M059J (cell line): ENCODE results near the gene PRKAR1B. TPM values are rescaled to one million over a fixed set of nuclear protein-coding genes. Genes with fewer than 3 reads are reported as not detected.

ENCODE experiments used
- DNase-seq: peaks from one replicate; pipeline ENCODE4 v3.0.0-alpha.2; 2012; ENCODE audit warnings: low read depth
- total RNA-seq: library from RNA; depleted of rRNA; stranded (reverse); fragments of >200 nt; shearing (Covaris generic); gene quantifications from 2 replicates; pipeline ENCODE4 v1.2.3, GENCODE V29; 2014

Gene PRKAR1B
- total RNA-seq, 1 experiment from 2014 or later = 30.3 TPM

GRCh38 chr7:739983-740942 lies 13.2 kb upstream of the PRKAR1B start:
- no peak for DNase-seq

DNA sequence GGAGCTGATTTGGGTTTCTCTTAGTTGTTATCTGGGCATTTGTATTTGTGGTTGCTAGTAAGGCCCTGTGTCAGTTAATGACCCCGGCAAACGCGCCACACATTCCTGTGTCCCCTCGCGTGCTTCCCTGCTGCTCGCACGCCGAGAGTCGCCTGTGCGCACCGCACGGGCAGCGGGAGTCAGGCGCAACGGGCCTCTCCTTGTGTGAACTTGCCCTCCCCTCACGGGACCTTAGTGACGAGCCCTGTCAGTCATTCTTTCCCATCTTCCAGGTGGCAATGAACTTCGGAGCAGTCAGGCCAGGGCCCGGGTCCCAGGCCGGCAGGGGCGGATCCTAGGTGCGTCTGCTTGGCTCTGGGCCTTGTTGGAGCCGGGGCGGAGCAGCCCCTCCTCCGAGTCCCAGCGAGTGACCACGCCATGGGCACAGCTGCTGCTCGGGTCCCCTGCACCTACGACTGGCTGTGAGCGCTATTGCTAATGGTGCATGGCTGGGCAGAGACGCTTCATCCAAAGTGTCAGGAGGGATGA lies 12.4 kb upstream of the PRKAR1B start:
- DNase-seq = no peak

- DNase-seq = no peak
Observed at GRCh38 chr7:738723-739454, 11.8 kb upstream of the PRKAR1B start.

DNA sequence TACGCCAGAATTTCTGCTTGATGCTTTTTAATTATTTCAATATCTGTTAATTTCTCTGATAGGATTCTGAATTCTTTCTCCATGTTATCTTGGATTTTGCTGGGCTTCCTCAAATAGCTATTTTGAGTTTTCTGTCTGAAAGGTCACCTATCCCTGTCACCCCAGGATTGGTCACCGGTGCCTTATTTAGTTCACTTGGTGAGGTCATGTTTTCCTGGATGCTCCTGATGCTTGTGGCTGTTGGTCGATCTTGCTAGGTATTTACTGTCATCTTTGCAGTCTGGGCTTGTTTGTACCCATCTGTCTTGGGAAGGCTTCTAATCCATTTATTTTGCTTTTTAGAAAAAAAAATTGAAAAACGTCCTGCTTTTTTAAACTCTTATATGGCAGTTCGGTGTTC lies 11.2 kb upstream of the PRKAR1B start:
- DNase-seq = no peak

GRCh38 chr7:734808-735207 lies 7.7 kb upstream of the PRKAR1B start:
- DNase-seq = no peak

DNA sequence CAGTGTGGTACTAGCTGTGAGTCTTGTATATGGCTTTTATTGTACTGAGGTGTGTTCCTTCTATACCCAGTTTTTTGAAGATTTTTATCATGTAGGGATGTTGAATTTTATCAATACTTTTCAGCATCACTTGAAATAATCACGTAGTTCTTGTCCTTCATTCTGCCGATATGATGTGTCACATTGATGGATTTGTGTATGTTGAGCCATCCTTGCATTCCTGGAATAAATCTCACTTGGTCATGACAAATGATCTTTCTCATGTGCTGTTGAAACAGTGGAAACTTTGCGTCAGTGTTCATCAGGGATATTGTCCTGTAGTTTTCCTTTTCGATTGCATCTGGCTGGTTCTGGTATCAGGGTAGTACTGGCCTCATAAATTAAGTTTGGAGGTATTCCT lies 7.1 kb upstream of the PRKAR1B start:
- no peak for DNase-seq

- DNase-seq = no peak
Observed at GRCh38 chr7:732556-732955, 5.5 kb upstream of the PRKAR1B start.

- DNase-seq = peak; percentile 19
Observed at GRCh38 chr7:732094-732541, 5.0 kb upstream of the PRKAR1B start.

DNA sequence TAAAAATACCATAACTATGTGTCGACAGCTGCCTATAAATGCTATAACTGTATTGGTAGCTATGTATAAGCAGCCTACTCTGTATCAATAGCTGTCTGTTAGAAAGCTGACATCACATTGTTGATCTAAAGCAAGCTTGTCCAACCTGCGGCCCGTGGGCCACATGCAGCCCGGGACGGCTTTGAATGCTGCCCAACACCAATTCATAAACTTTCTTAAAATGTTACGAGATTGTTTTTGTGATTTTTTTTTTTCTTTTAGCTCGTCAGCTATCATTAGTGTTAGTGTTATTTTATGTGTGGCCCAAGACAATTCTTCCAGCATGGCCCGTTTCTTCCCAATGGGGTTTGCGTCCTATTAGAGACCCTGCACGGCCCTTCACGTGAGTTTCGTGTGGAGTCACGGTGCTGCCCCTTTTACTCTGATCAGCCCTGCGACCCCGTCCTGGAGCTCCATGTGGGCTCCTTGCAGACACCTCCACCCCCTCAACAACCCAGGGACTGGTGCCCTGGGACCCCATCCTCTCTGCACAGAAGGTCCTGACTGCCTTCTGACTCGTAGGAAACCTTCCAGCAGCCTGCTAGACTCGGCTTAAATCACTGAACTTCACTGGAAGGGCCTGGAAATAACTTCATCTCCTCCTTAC lies 4.5 kb upstream of the PRKAR1B start:
- no peak for DNase-seq

DNA sequence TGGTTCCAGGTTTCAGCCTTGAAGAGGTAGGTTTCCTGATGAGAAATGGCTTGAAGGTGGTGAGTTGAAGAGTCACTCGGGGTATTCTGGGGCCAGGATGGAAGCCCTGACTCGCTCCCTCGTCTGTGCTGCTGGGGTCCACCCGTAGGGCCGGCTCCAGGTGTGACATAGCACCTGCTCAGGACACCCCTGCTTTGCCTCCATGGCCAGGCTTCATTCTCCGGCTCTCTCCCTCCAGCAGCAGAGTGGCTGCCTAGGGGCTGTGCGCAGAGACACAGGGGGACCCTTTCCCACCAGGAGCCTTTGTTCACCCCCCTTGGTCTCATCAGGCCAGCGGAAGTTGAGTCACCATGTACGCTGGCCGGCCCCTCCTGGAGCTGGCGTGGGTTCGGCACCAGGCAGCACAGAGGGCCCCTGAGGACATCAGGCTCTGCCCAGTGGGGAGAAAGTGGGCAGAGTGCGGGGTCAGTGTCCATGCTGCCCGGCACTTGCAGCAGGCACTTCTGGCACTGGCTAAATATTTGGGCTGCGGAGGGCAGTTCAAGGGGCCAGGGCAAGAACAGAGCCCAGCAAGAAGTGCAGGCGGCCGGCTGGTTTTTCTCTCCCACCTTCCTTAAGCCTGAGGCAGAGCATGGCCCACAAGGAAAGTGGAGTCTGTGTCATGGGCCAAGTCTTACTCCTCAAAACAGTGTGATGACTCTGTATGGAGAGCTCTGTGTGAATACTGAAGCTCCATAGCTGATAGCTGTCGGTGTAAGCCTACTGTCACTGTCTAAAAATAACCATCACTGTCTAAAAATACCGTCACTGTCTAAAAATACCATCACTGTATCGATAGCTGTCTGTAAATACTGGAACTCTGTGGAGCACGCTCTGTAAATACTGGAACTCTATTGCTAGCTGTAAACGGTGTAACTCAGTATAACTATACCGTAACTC lies 3.7 kb upstream of the PRKAR1B start:
- no peak for DNase-seq

- DNase-seq = no peak
Observed at GRCh38 chr7:729140-730000, 2.3 kb upstream of the PRKAR1B start.

- no peak for DNase-seq
Observed at GRCh38 chr7:728602-729001, 1.5 kb upstream of the PRKAR1B start.

DNA sequence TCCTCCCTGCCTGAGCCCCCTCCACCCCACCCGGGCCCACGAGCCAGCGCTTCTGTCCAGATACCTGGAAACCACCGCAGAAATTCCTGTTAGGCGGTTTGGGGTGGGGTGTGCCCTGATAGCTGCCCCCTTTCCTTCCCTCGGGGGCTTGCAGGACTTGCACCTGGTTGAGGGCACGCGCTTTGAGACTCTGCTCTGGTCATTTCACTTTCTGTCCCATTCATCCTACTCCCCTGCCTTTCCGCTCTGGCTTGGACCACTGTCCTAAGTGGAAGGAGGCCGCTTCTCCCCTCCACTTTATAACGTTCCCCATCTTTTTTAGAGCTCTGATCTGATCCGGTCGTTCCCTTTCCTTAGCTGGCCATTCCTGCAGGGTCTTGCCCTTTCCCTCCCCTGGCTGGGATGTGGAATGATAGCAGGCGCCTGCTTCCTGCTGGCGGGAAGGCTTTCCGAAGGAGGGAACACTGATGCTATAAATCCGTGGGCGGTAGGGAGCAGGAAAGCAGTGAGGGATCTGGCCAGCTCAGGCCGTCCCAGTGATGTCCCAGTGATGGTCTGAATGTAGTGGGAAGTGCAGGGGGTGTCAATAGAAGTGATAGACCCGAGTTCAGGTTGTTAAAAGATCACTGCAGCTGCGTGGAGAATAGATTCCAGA lies 852 bp upstream of the PRKAR1B start:
- DNase-seq = no peak

DNA sequence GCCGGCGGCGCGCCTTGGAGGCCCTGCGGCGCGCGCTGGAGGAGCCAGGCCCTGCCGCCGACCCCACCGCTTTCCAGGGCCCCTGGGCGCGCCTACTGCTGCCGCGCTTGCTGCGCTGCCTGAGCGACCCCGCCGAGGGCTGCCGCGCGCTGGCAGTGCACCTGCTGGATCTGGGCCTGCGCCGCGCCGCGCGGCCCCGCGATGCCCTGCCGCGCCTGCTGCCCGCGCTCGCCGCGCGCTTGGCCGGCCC lies 302 bp downstream of the PRKAR1B start:
- no peak for DNase-seq

GRCh38 chr7:726084-726853 lies 812 bp downstream of the PRKAR1B start, which contains the start of gene DNAAF5:
DNAAF5 (plus strand) TSS chr7:726699; CDS start chr7:726721, 22 bp downstream.
- peak; percentile 82 for DNase-seq

GRCh38 chr7:725223-726005 lies 1.7 kb downstream of the PRKAR1B start:
- DNase-seq = peak; percentile 82

DNA sequence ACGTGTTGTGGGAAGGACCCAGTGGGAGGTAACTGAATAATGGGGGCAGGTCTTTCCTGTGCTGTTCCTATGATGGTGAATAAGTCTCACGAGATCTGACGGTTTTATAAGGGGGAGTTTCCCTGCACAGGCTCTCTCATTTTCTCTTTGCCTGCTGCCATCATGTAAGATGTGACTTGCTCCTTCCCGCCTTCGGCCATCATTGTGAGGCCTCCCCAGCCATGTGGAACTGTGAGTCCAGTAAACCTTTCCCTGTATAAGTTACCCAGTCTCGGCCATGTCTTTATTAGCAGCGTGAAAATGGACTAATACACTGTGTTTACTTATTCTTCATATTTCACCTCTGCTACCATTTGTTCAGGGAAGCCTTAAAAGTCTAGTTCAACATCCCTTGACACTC lies 2.8 kb downstream of the PRKAR1B start:
- no peak for DNase-seq

DNA sequence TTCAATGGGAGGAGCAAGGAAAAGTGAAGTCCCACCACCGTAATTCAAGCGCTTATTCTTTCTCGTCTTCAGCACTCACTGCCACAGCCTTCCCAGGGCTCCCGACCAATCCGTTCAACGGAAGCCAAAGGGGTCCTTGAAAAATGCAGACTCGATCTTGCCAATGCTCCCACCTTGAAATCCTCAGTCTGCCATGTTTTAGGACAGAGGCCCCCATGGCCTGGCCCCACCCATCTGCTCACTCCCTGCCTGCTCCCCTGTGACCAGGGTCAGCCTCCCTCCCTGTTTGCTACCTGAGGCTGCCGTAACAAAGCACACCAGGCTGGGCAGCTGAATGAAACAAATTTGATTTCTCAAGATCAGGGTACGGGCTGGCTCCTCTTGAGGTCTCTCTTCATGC lies 3.5 kb downstream of the PRKAR1B start:
- no peak for DNase-seq
